Measurements from ENCODE around the gene EXOC3L4. TPM values are rescaled to one million over a fixed set of nuclear protein-coding genes. Genes with fewer than 3 reads are reported as not detected.

Gene EXOC3L4
- total and polyA plus RNA-seq, 10 donors, result 2.0 to 39.2 (median 12.6) TPM

DNA sequence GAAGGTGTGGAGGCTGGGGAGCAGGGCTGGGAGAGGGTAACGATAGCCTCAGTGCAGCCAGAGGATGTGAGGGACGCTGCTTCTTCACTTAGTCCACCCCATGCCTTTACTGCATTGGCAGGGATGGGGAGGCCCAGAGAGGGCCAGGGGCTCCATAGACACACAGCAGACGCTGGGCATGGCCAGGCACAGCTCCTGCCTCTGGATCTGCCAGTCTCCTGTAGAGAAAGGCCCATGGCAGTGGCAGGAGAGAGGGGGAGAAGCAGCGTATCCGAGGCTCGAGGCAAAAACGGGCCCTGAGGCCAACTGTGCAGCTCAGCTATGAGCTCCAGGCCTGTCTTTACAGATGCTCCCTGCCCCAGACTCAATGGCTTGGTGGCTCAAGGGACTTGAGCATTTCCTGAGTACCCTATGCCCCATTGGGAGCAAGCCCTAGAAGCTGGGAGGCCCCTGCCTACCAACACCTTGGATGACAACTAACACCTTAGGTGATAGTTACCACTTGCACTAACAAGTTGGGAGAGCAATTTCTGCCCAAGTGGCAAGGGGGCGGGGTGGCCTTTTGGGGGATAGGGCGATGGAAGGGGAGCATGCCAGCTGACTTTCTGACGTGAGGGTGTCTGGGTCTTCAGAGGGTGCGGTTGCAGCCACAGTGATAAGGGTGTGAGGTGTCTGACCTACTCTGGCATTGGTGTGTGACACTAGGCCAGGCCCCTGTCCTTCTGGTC lies 15.5 kb upstream of the EXOC3L4 start:
- TF ChIP-seq, protein P1, sequence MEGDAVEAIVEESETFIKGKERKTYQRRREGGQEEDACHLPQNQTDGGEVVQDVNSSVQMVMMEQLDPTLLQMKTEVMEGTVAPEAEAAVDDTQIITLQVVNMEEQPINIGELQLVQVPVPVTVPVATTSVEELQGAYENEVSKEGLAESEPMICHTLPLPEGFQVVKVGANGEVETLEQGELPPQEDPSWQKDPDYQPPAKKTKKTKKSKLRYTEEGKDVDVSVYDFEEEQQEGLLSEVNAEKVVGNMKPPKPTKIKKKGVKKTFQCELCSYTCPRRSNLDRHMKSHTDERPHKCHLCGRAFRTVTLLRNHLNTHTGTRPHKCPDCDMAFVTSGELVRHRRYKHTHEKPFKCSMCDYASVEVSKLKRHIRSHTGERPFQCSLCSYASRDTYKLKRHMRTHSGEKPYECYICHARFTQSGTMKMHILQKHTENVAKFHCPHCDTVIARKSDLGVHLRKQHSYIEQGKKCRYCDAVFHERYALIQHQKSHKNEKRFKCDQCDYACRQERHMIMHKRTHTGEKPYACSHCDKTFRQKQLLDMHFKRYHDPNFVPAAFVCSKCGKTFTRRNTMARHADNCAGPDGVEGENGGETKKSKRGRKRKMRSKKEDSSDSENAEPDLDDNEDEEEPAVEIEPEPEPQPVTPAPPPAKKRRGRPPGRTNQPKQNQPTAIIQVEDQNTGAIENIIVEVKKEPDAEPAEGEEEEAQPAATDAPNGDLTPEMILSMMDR (IDR thresholded peaks at IDR 0.05 in 8 of 11, conservative IDR thresholded peaks at IDR 0.05 in 3 of 11), result no peak
- TF ChIP-seq POLR2A (IDR thresholded peaks at IDR 0.05) (no peak), POLR2AphosphoS5 (IDR thresholded peaks at IDR 0.05) (no peak)
- H3K36me3 ChIP-seq, result no peaks in the 10 kb centered on the region
- intact Hi-C loops (cut with DNase I; ENCODE audit: low total_unique reads), result loop anchor here (10.0 kb wide), 1 partner anchor 216 kb away; no protein-coding TSS in a partner anchor
- H3K27ac ChIP-seq, result no peak overlapping the region
- DNase-seq, result peak; percentile 56
- H3K4me1 ChIP-seq, result peaks cover 7 to 34% (median 26%) of the 10 kb centered on the region in 6 donors
- no peak overlapping the region for H3K4me3 ChIP-seq
- H3K27me3 ChIP-seq (replicated peaks in 1 of 7), result peaks cover 0 to 40% (median 2%) of the 10 kb centered on the region in 7 donors
- no peaks in the 10 kb centered on the region for H3K9me3 ChIP-seq
- WGBS, 5 donors, result 82 to 100% (median 85%) methylated on average over 1 to 11 of the region's 11 CpGs

DNA sequence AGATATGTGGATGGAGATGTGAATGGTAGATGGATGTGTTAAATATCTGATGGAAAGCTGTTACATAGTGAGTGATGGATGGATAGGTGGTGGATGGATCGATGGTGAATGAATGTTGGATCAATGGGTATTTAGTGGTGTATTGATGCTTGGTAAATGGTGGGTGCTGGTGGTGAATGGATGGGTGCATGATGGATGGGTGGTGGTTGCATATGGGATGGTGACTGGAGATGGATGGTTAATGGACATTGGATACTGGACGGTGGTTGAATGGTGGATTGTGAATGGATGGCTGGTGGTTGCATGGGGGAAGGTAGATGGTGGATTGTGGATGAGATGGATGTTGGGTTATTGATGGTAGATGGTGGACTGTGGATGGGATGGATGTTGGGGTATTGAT lies 12.6 kb upstream of the EXOC3L4 start:
- intact Hi-C loops (cut with DNase I; ENCODE audit: low total_unique reads), result no loop called here
- no peak overlapping the region for H3K27ac ChIP-seq
- no peaks in the 10 kb centered on the region for H3K9me3 ChIP-seq
- no peak for DNase-seq
- no peak overlapping the region for H3K4me3 ChIP-seq
- peaks cover 0 to 16% (median 3%) of the 10 kb centered on the region in 6 donors for H3K4me1 ChIP-seq
- H3K36me3 ChIP-seq, result no peaks in the 10 kb centered on the region
- TF ChIP-seq POLR2AphosphoS5 (IDR thresholded peaks at IDR 0.05), result no peak
- TF ChIP-seq, protein P1 (IDR thresholded peaks at IDR 0.05 in 8 of 11, conservative IDR thresholded peaks at IDR 0.05 in 3 of 11), result no peak
- TF ChIP-seq POLR2A (IDR thresholded peaks at IDR 0.05), result no peak
- H3K27me3 ChIP-seq (replicated peaks in 1 of 7), result peaks cover 0 to 40% (median 20%) of the 10 kb centered on the region in 7 donors
- WGBS, 5 donors, result 92 to 97% (median 94%) methylated on average over 2 of the region's 2 CpGs

DNA sequence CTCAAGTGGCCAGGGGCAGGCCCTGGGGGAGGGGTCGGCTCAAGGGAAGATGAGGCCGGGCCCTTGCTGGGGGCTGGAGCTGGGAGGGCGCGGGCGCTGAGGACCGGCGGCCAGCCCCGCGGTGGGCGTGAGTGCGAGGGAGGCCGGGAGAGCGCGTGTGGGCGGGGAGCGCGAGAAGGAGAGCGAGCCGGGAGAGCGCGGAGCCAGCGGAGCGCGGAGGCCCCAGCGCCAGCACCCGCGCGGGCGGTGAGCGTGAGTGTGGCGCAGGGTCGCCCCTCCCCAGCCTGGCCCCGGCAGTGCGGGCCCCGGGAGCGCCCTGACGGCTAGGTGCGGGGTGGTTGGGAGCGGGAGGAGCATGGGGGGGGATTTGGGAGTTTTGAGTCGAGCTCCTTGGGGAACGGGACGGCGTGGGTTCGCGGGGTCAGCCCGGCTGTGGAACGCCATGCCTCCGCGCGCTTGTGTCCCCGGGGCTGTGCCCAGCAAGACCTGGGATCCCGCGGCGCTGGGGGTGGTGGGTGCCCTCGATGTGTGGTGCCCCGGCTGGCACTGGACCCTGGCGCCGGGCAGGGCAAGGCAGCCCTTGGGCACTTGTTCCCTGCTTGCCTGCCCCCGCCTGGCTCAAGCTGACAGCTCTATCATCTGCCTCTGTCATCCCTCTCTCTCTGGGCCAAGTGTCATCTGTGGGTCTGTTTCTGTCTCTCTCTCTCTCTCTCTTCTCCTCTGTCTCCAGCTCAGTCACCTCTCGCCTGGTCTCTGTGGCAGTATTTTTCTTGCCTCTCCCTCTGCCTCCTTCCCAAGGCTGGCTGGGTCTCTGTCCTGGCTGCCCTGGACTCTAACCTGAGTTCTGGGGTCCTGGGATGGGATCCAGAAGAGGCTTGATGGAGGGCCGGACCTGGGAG lies 10.3 kb upstream of the EXOC3L4 start, which contains the start of gene LBHD2:
LBHD2 (plus strand) TSS at position 190 of the 899 bp plus-strand sequence. CDS start 1,803 bp downstream, outside the sequence.
- 19 to 49% (median 23%) methylated on average over 21 to 61 of the region's 61 CpGs for WGBS, 5 donors
- peak within 1 kb of the TSS in 2 of 8 donors; percentile 4 to 11 for H3K4me3 ChIP-seq
- DNase-seq, result peak; percentile 69

More for the DNA sequence above, 10.3 kb upstream of the EXOC3L4 start, which contains the start of gene LBHD2:
- Histone ChIP-seq H3K9me3 (no peaks in the 10 kb centered on the region), H3K4me1 (peaks cover 0 to 11% (median 0%) of the 10 kb centered on the region in 6 donors), H3K27ac (no peak within 1 kb of the TSS), H3K36me3 (no peaks in the 10 kb centered on the region), H3K27me3 (replicated peaks in 1 of 7) (peaks cover 0 to 54% (median 20%) of the 10 kb centered on the region in 7 donors)
- intact Hi-C loops (cut with DNase I; ENCODE audit: low total_unique reads), result no loop called here
- TF ChIP-seq, protein P1 (IDR thresholded peaks at IDR 0.05 in 8 of 11, conservative IDR thresholded peaks at IDR 0.05 in 3 of 11), result no peak
- no peak for TF ChIP-seq POLR2A (IDR thresholded peaks at IDR 0.05)
